ENCODE data around the gene SLC1A5. TPM values are rescaled to one million over a fixed set of nuclear protein-coding genes. Genes with fewer than 3 reads are reported as not detected.
A peak's percentile ranks its signal among the peaks of the same experiment; 100 is the strongest.
"Not testable (repeated sequence)": the region's sequence is repeated elsewhere in the genome, so short reads cannot be mapped to it uniquely, and the experiment has no call there.

SLC1A5 gene
- total RNA-seq, 1 donor from 2014 or later, result 233 TPM

DNA sequence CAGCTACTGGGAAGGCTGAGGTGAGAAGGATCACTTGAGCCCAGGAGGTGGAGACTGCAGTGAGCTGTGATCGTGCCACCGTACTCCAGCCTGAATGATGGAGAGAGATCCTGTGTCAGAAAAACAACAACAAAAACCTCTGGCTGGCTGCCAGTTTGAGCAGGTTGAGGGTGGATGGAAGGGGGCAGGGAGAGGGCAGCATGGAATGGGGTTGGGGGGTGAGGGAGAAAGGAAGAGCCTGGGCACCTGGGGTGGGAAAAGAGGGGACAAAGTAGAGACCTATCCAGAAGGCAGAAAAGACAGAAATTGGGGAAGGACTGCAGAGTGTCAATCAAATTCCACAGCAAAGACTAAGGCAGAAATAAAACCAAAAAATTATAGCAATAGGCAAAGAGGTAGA lies 4.7 kb downstream of the SLC1A5 start:
- Histone ChIP-seq H3K79me2 (ENCODE audit: insufficient read depth, low read length) (peaks cover 74% of the 10 kb centered on the region), H3K9ac (ENCODE audit: low read length) (peak overlapping the region; percentile 86), H3K4me2 (ENCODE audit: low read length) (peak overlapping the region; percentile 90), H3K4me1 (ENCODE audit: insufficient read depth, low read length) (peaks cover 27% of the 10 kb centered on the region), H3K27ac (ENCODE audit: low read depth, low read length) (no peak overlapping the region), H4K20me1 (ENCODE audit: insufficient read depth, low read length) (peaks cover 64% of the 10 kb centered on the region), H3K27me3 (ENCODE audit: insufficient read depth, low read length) (no peaks in the 10 kb centered on the region), H2AFZ (ENCODE audit: low read depth, low read length) (no peak overlapping the region), H3K36me3 (ENCODE audit: insufficient read depth, low read length) (peaks cover 21% of the 10 kb centered on the region), H3K4me3 (ENCODE audit: insufficient read depth, low read depth, low read length) (peak overlapping the region; percentile 77), H3K9me3 (ENCODE audit: insufficient read depth, low read depth, low read length) (no peaks in the 10 kb centered on the region)
- Mint-ChIP-seq H3K4me3 (ENCODE audit: unreplicated experiment) (peak overlapping the region; percentile 97), H3K27me3 (ENCODE audit: low read depth, unreplicated experiment) (no peaks in the 10 kb centered on the region), H3K36me3 (ENCODE audit: low read depth, unreplicated experiment) (peaks cover 23% of the 10 kb centered on the region), H3K4me1 (ENCODE audit: low read depth, unreplicated experiment) (peaks cover 15% of the 10 kb centered on the region), H3K27ac (ENCODE audit: unreplicated experiment) (peak overlapping the region; percentile 99), H3K9me3 (ENCODE audit: unreplicated experiment) (no peaks in the 10 kb centered on the region)
- DNase-seq (ENCODE audit: low read depth) (no peak), FAIRE-seq (no peak)
- TF ChIP-seq EZH2 (IDR thresholded peaks at IDR 0.05; ENCODE audit: insufficient read depth, low read length) (no peak), CTCF (IDR thresholded peaks at IDR 0.05; ENCODE audit: insufficient read depth, low read depth, low read length) (no peak)

- no peak overlapping the region for H3K9ac ChIP-seq (ENCODE audit: low read length)
- no peak overlapping the region for H3K27ac Mint-ChIP-seq (ENCODE audit: unreplicated experiment)
- no peak overlapping the region for H3K4me2 ChIP-seq (ENCODE audit: low read length)
- DNase-seq (ENCODE audit: low read depth), result no peak
- peak overlapping the region; percentile 4 for H3K4me3 Mint-ChIP-seq (ENCODE audit: unreplicated experiment)
- H4K20me1 ChIP-seq (ENCODE audit: insufficient read depth, low read length), result peaks cover 67% of the 10 kb centered on the region
- no peaks in the 10 kb centered on the region for H3K27me3 ChIP-seq (ENCODE audit: insufficient read depth, low read length)
- H2AFZ ChIP-seq (ENCODE audit: low read depth, low read length), result no peak overlapping the region
- no peak for FAIRE-seq
- TF ChIP-seq EZH2 (IDR thresholded peaks at IDR 0.05; ENCODE audit: insufficient read depth, low read length), result no peak
- no peak for TF ChIP-seq CTCF (IDR thresholded peaks at IDR 0.05; ENCODE audit: insufficient read depth, low read depth, low read length)
- no peak overlapping the region for H3K27ac ChIP-seq (ENCODE audit: low read depth, low read length)
- no peaks in the 10 kb centered on the region for H3K27me3 Mint-ChIP-seq (ENCODE audit: low read depth, unreplicated experiment)
- peaks cover 27% of the 10 kb centered on the region for H3K4me1 ChIP-seq (ENCODE audit: insufficient read depth, low read length)
- no peaks in the 10 kb centered on the region for H3K9me3 Mint-ChIP-seq (ENCODE audit: unreplicated experiment)
- H3K4me3 ChIP-seq (ENCODE audit: insufficient read depth, low read depth, low read length), result no peak overlapping the region
- H3K79me2 ChIP-seq (ENCODE audit: insufficient read depth, low read length), result peaks cover 65% of the 10 kb centered on the region
- H3K36me3 ChIP-seq (ENCODE audit: insufficient read depth, low read length), result peaks cover 28% of the 10 kb centered on the region
- H3K4me1 Mint-ChIP-seq (ENCODE audit: low read depth, unreplicated experiment), result peaks cover 15% of the 10 kb centered on the region
- peaks cover 23% of the 10 kb centered on the region for H3K36me3 Mint-ChIP-seq (ENCODE audit: low read depth, unreplicated experiment)
- H3K9me3 ChIP-seq (ENCODE audit: insufficient read depth, low read depth, low read length), result no peaks in the 10 kb centered on the region
These were observed 5.9 kb downstream of the SLC1A5 start for GRCh38 chr19:46782355-46783019.

- H3K27ac ChIP-seq (ENCODE audit: low read depth, low read length); H3K4me1 Mint-ChIP-seq (ENCODE audit: low read depth, unreplicated experiment); H3K4me1 ChIP-seq (ENCODE audit: insufficient read depth, low read length); FAIRE-seq; H3K4me3 Mint-ChIP-seq (ENCODE audit: unreplicated experiment); H3K4me3 ChIP-seq (ENCODE audit: insufficient read depth, low read depth, low read length); H2AFZ ChIP-seq (ENCODE audit: low read depth, low read length); H3K27ac Mint-ChIP-seq (ENCODE audit: unreplicated experiment); H3K9ac ChIP-seq (ENCODE audit: low read length); H3K9me3 Mint-ChIP-seq (ENCODE audit: unreplicated experiment); H3K27me3 ChIP-seq (ENCODE audit: insufficient read depth, low read length); H3K9me3 ChIP-seq (ENCODE audit: insufficient read depth, low read depth, low read length); H3K27me3 Mint-ChIP-seq (ENCODE audit: low read depth, unreplicated experiment); H3K4me2 ChIP-seq (ENCODE audit: low read length); DNase-seq (ENCODE audit: low read depth): not testable (repeated sequence)
- peaks cover 35% of the 10 kb centered on the region for H3K36me3 Mint-ChIP-seq (ENCODE audit: low read depth, unreplicated experiment)
- Histone ChIP-seq H3K79me2 (ENCODE audit: insufficient read depth, low read length) (peaks cover 21% of the 10 kb centered on the region), H3K36me3 (ENCODE audit: insufficient read depth, low read length) (peaks cover 47% of the 10 kb centered on the region), H4K20me1 (ENCODE audit: insufficient read depth, low read length) (peaks cover 53% of the 10 kb centered on the region)
These were observed 10.3 kb downstream of the SLC1A5 start for GRCh38 chr19:46777956-46778645.
